Measurements from ENCODE around the gene NOTCH4.

DNA sequence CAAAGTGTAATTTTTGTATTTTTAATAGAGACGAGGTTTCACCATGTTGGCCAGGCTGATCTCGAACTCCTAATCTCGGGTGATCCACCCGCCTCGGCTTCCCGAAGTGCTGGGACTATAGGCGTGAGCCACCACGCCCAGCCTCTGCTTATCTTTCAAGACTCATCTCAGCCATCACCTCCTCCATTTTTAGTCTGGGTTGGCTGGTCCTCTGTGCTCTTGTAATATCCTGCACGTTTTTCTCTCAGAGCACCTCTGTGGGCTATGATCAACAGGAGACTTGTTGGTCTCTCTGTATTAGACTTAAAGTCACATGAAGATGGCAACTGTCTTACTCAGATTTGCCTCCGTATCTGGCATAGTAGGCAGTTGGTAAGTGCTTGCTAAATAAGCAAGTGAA is 7.6 kb downstream of the NOTCH4 start:
- no peak for TF ChIP-seq ZNF8 (CRISPR knock-in tag; IDR thresholded peaks at IDR 0.05)
- no peak for TF ChIP-seq PPARA (CRISPR knock-in tag; IDR thresholded peaks at IDR 0.05; ENCODE audit: borderline replicate concordance)
- TF ChIP-seq TOX (CRISPR knock-in tag; IDR thresholded peaks at IDR 0.05; ENCODE audit: borderline replicate concordance) = no peak
- no peak for TF ChIP-seq ISL1 (CRISPR knock-in tag; IDR thresholded peaks at IDR 0.05)
- TF ChIP-seq ARNTL (CRISPR knock-in tag; IDR thresholded peaks at IDR 0.05; ENCODE audit: borderline replicate concordance, low read depth) = no peak
- no peak for TF ChIP-seq ZFP30 (CRISPR knock-in tag; IDR thresholded peaks at IDR 0.05)
- no peak for TF ChIP-seq SNAI2 (CRISPR knock-in tag; IDR thresholded peaks at IDR 0.05)
- TF ChIP-seq ZNF70 (CRISPR knock-in tag; IDR thresholded peaks at IDR 0.05) = no peak
- TF ChIP-seq BACH2 (CRISPR knock-in tag; IDR thresholded peaks at IDR 0.05; ENCODE audit: borderline replicate concordance) = no peak

Data from SK-N-SH treated with all-trans-retinoic acid at 6 μM for 48 hours (cell line).